C1 segment of cervical spinal cord (tissue), 14 donors: ENCODE results near the gene UBAC2.

Experiments
- DNase-seq, 14 donors: peaks; one replicate each; lab custom pipeline; 2025; lab: John Stamatoyannopoulos, UW

Gene UBAC2

DNA sequence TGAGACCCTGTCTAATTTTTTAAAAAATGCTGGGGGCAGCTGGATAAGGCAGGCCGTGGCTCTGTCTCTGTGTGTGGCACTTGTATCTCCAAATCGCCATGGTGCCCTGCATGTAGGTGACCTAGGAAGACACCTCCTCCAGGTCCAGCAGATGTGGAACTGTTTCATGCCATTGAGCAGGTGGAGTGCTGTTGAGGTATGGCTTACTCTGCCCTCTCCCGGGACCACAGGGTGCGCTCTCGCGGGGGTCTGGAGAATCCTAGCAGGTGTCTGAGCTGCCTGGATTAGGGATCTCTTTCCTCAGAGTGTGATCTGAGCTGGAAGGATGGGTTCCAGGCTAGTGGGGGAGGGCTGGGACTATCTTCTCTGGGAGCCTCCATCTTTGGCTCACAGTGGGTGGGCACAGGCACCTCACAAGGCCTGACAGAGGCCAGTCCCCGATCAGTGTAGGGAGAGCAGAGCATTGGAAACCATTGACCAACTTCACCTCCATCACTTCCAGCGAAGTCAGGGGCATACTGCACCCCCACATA, 233.0 kb downstream of the UBAC2 start:
- DNase-seq: no peak

DNA sequence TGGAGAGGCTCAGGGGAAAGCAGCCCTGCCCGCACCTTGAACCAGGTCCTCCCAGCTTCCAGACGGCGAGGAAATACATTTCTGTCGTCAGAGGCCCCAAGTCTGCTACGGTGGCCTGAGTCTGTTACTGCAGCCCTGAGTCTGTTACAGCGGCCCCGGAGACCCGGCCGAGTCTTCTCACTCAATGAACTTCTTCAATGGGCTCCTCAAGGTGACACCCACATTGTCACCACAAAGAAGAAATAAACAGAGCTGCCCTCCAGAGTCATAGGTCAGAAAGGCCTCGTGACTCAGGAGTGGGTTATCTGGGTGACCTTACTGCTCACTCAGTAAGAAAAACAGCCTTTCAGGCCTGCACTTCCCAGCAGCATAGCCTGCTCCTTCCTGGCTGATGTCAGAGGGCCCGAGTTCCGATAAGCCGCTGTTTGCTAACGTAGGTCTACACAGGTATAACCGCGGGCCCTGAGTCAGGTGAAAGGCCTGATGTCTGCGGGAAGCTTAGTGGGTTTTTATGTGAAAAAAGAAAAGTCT, 233.7 kb downstream of the UBAC2 start:
- no peak for DNase-seq

DNA sequence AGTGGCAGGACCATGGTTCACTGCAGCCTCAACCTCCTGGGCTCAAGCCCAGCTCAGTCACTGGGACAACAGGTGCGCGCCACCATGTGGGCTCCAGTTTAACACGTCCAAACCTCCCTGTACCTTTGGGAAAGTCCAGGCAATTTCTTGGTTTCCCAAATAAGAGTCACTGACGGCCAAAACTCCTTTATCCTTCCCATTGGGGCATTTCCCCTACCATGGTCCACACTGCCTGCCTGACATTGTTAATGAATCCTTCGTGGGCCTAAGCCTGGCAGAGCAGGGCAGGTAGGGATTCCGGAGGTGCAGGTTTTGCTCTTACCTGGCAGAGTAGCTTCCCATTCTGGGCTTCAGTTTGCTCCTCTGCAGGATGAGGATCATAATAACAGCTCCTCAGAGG, 234.5 kb downstream of the UBAC2 start:
- no peak for DNase-seq

DNA sequence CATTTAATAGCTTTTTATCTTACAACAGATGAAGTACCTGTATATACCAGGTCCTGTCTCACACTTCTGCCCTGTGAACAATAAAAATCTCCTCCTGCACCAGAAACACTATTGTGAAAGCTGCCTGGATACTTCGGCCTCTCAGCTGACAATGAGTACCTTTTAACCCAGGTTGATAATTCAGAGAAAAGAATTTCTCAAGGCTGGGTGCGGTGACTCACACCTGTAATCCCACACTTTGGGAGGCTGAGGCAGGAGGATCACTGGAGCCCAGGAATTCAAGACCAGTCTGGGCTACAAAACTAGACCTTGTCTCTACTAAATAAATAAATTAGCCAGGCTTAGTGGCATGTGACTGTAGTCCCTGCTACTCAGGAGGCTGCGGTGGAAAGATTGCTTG, 235.3 kb downstream of the UBAC2 start:
- no peak for DNase-seq
